ENCODE data around the gene MYDGF.
A peak's percentile ranks its signal among the peaks of the same experiment; 100 is the strongest.

The MYDGF gene

DNA sequence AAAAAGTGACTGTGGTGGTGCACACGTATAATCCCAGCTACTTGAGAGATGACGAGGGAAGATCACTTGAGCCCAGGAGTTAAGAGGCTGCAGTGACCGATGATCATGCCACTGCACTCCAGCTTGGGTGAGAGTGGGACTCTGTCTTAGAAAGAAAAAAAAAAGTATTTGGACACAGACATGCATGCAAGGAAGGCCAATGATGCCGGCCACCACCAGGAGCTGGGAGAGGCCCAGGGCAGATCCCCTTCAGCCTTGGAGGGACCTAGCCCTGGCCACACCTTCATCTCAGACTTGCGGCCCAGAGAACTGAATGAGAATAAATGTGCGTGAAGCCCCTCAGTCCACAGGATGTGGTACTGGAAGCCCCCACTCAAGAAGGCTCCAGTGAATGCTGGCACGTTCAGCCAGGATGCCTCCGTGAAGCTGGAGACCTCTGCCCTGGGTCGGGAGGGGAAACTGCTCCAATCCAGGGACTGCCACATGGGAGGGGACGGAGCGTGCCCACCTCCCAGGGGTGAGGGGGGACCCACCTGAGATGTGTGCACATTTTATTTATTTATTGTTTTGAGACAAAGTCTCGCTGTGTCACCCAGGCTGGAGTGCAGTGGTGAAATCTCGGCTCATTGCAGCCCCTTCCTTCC, 16.2 kb downstream of the MYDGF start:
- DNase-seq (ENCODE audit: extremely low read depth, insufficient read length), result no peak
- Histone ChIP-seq H3K36me3 (ENCODE audit: control insufficient read depth, insufficient read depth, low read length) (peaks cover 21% of the 10 kb centered on the region), H3K4me3 (replicated peaks; ENCODE audit: low read depth, low read length) (no peak overlapping the region), H3K27me3 (replicated peaks; ENCODE audit: control insufficient read depth, insufficient read depth, low read length) (no peaks in the 10 kb centered on the region)
- TF ChIP-seq, protein P1, sequence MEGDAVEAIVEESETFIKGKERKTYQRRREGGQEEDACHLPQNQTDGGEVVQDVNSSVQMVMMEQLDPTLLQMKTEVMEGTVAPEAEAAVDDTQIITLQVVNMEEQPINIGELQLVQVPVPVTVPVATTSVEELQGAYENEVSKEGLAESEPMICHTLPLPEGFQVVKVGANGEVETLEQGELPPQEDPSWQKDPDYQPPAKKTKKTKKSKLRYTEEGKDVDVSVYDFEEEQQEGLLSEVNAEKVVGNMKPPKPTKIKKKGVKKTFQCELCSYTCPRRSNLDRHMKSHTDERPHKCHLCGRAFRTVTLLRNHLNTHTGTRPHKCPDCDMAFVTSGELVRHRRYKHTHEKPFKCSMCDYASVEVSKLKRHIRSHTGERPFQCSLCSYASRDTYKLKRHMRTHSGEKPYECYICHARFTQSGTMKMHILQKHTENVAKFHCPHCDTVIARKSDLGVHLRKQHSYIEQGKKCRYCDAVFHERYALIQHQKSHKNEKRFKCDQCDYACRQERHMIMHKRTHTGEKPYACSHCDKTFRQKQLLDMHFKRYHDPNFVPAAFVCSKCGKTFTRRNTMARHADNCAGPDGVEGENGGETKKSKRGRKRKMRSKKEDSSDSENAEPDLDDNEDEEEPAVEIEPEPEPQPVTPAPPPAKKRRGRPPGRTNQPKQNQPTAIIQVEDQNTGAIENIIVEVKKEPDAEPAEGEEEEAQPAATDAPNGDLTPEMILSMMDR (IDR thresholded peaks at IDR 0.05; ENCODE audit: insufficient read depth, low read length, poor library complexity, severe bottlenecking), result no peak

- Histone ChIP-seq H3K4me3 (replicated peaks; ENCODE audit: low read depth, low read length) (no peak overlapping the region), H3K27me3 (replicated peaks; ENCODE audit: control insufficient read depth, insufficient read depth, low read length) (no peaks in the 10 kb centered on the region), H3K36me3 (ENCODE audit: control insufficient read depth, insufficient read depth, low read length) (peaks cover 13% of the 10 kb centered on the region)
- TF ChIP-seq, protein P1 (IDR thresholded peaks at IDR 0.05; ENCODE audit: insufficient read depth, low read length, poor library complexity, severe bottlenecking), result no peak
- DNase-seq (ENCODE audit: extremely low read depth, insufficient read length), result no peak
Measured at GRCh38 chr19:4652075-4652474, 18.1 kb downstream of the MYDGF start.

DNA sequence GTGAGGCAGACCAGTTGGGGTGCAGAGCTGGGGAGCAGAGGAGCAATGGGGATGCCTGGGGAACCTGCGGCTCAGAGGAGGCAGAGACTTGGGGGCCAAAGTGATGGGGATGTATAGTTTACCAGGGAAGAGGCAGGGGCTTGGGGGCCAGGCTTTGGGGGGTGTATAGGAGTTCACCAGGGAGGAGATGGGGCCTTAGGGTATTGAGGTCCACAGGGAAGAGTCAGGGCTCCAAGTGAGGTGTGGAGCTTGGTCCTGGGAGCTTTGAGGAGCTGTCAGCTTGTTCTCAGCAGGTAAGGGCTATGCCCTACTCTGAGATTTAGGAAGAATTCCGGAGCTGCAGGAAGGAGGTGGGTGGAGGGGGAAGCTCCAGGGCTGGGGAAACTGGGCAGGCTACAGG, 20.0 kb downstream of the MYDGF start:
- TF ChIP-seq, protein P1 (IDR thresholded peaks at IDR 0.05; ENCODE audit: insufficient read depth, low read length, poor library complexity, severe bottlenecking), result no peak
- peaks cover 10% of the 10 kb centered on the region for H3K36me3 ChIP-seq (ENCODE audit: control insufficient read depth, insufficient read depth, low read length)
- no peak overlapping the region for H3K4me3 ChIP-seq (replicated peaks; ENCODE audit: low read depth, low read length)
- no peaks in the 10 kb centered on the region for H3K27me3 ChIP-seq (replicated peaks; ENCODE audit: control insufficient read depth, insufficient read depth, low read length)
- no peak for DNase-seq (ENCODE audit: extremely low read depth, insufficient read length)

GRCh38 chr19:4649392-4650047, 20.6 kb downstream of the MYDGF start:
- Histone ChIP-seq H3K36me3 (ENCODE audit: control insufficient read depth, insufficient read depth, low read length) (peaks cover 10% of the 10 kb centered on the region), H3K4me3 (replicated peaks; ENCODE audit: low read depth, low read length) (no peak overlapping the region), H3K27me3 (replicated peaks; ENCODE audit: control insufficient read depth, insufficient read depth, low read length) (no peaks in the 10 kb centered on the region)
- TF ChIP-seq, protein P1 (IDR thresholded peaks at IDR 0.05; ENCODE audit: insufficient read depth, low read length, poor library complexity, severe bottlenecking), result no peak
- no peak for DNase-seq (ENCODE audit: extremely low read depth, insufficient read length)

GRCh38 chr19:4647676-4648644, 22.2 kb downstream of the MYDGF start:
- TF ChIP-seq, protein P1 (IDR thresholded peaks at IDR 0.05; ENCODE audit: insufficient read depth, low read length, poor library complexity, severe bottlenecking), result peak; percentile 29
- no peaks in the 10 kb centered on the region for H3K27me3 ChIP-seq (replicated peaks; ENCODE audit: control insufficient read depth, insufficient read depth, low read length)
- H3K4me3 ChIP-seq (replicated peaks; ENCODE audit: low read depth, low read length), result no peak overlapping the region
- no peak for DNase-seq (ENCODE audit: extremely low read depth, insufficient read length)
- peaks cover 7% of the 10 kb centered on the region for H3K36me3 ChIP-seq (ENCODE audit: control insufficient read depth, insufficient read depth, low read length)

All from GM06990 (cell line).